Astrocyte (in vitro differentiated cells and primary cell): ENCODE results near the gene FAM149B1. TPM values are rescaled to one million over a fixed set of nuclear protein-coding genes. Genes with fewer than 3 reads are reported as not detected.
"Not testable (repeated sequence)": the region's sequence is repeated elsewhere in the genome, so short reads cannot be mapped to it uniquely, and the experiment has no call there.

ENCODE experiments used
- DNase-seq: peaks from one replicate; pipeline ENCODE4 v3.0.0-alpha.2; 2010; ENCODE audit warnings: low read depth
- FAIRE-seq: peaks from 2 replicates; lab custom pipeline; 2011; peaks lifted over from hg19 to GRCh38; lab: Jason Lieb, UNC
- H2AFZ ChIP-seq: 2 replicates; pipeline ENCODE4 v1.6.0; 2012; ENCODE audit warnings: low read depth, low read length, inconsistent platforms
- H3K27ac ChIP-seq: 2 replicates; pipeline ENCODE4 v1.5.1; 2011; ENCODE audit warnings: low read depth, low read length, inconsistent platforms
- H3K27me3 ChIP-seq: 2 replicates; pipeline ENCODE4 v1.6.0; 2011; ENCODE audit warnings: low read length, inconsistent platforms; ENCODE audit not compliant: insufficient read depth
- H3K36me3 ChIP-seq: 2 replicates; pipeline ENCODE4 v1.5.1; 2011; ENCODE audit warnings: low read length, inconsistent platforms; ENCODE audit not compliant: insufficient read depth
- H3K4me1 ChIP-seq: 2 replicates; pipeline ENCODE4 v1.5.1; 2011; ENCODE audit warnings: low read length, inconsistent platforms; ENCODE audit not compliant: insufficient read depth
- H3K4me2 ChIP-seq: 2 replicates; pipeline ENCODE4 v1.6.0; 2012; ENCODE audit warnings: low read length, inconsistent platforms
- H3K4me3 ChIP-seq: 2 replicates; pipeline ENCODE4 v1.5.1; 2011; ENCODE audit warnings: low read depth, mild to moderate bottlenecking, low read length, inconsistent platforms; ENCODE audit not compliant: insufficient read depth
- H3K79me2 ChIP-seq: 2 replicates; pipeline ENCODE4 v1.6.0; 2012; ENCODE audit warnings: mild to moderate bottlenecking, low read length, inconsistent platforms; ENCODE audit not compliant: insufficient read depth
- H3K9ac ChIP-seq: 2 replicates; pipeline ENCODE4 v1.6.0; 2012; ENCODE audit warnings: mild to moderate bottlenecking, low read length, inconsistent platforms
- H3K9me3 ChIP-seq: 2 replicates; pipeline ENCODE4 v1.5.1; 2012; ENCODE audit warnings: low read depth, mild to moderate bottlenecking, low read length, inconsistent platforms; ENCODE audit not compliant: insufficient read depth
- H4K20me1 ChIP-seq: 2 replicates; pipeline ENCODE4 v1.6.0; 2012; ENCODE audit warnings: low read length, inconsistent platforms; ENCODE audit not compliant: insufficient read depth
- H3K27ac Mint-ChIP-seq: one replicate; pipeline ENCODE4 v1.8.0; 2021; ENCODE audit warnings: mild to moderate bottlenecking, mixed read lengths; ENCODE audit not compliant: unreplicated experiment
- H3K27me3 Mint-ChIP-seq: one replicate; pipeline ENCODE4 v1.8.0; 2021; ENCODE audit warnings: low read depth, mixed read lengths; ENCODE audit not compliant: unreplicated experiment
- H3K36me3 Mint-ChIP-seq: one replicate; pipeline ENCODE4 v1.8.0; 2021; ENCODE audit warnings: low read depth, mixed read lengths; ENCODE audit not compliant: unreplicated experiment
- H3K4me1 Mint-ChIP-seq: one replicate; pipeline ENCODE4 v1.8.0; 2021; ENCODE audit warnings: low read depth, mixed read lengths; ENCODE audit not compliant: unreplicated experiment
- H3K4me3 Mint-ChIP-seq: one replicate; pipeline ENCODE4 v1.8.0; 2021; ENCODE audit warnings: mild to moderate bottlenecking, moderate library complexity, mixed read lengths; ENCODE audit not compliant: unreplicated experiment
- H3K9me3 Mint-ChIP-seq: one replicate; pipeline ENCODE4 v1.8.0; 2021; ENCODE audit warnings: mild to moderate bottlenecking, mixed read lengths; ENCODE audit not compliant: unreplicated experiment
- CTCF ChIP-seq: IDR thresholded peaks from 2 replicates; pipeline ENCODE4 v1.5.1; 2011; ENCODE audit warnings: low read depth, mild to moderate bottlenecking, inconsistent platforms, low read length, moderate library complexity; ENCODE audit not compliant: insufficient read depth
- EZH2 ChIP-seq: IDR thresholded peaks from 2 replicates; pipeline ENCODE4 v1.6.1; 2012; ENCODE audit warnings: mild to moderate bottlenecking, low read length, inconsistent platforms; ENCODE audit not compliant: insufficient read depth
- total RNA-seq: library from RNA; stranded (reverse); gene quantifications from 2 replicates; pipeline ENCODE4 v1.2.1, GENCODE V29; 2021

FAM149B1 gene
- total RNA-seq, 1 donor from 2014 or later = 14.0 TPM

- TF ChIP-seq EZH2 (no peak), CTCF (no peak)
- no peak overlapping the region for H3K9ac ChIP-seq
- H2AFZ ChIP-seq = no peak overlapping the region
- Mint-ChIP-seq H3K4me3 (no peak overlapping the region), H3K27me3 (no peaks in the 10 kb centered on the region), H3K36me3 (peaks cover 3% of the 10 kb centered on the region), H3K4me1 (no peaks in the 10 kb centered on the region), H3K27ac (no peak overlapping the region), H3K9me3 (no peaks in the 10 kb centered on the region)
- peaks cover 46% of the 10 kb centered on the region for H3K36me3 ChIP-seq
- H3K27me3 ChIP-seq = no peaks in the 10 kb centered on the region
- no peak for DNase-seq
- no peak for FAIRE-seq
- no peak overlapping the region for H3K27ac ChIP-seq
- no peaks in the 10 kb centered on the region for H3K4me1 ChIP-seq
- H4K20me1 ChIP-seq = no peaks in the 10 kb centered on the region
- no peak overlapping the region for H3K4me3 ChIP-seq
- H3K79me2 ChIP-seq = no peaks in the 10 kb centered on the region
- no peak overlapping the region for H3K4me2 ChIP-seq
- no peaks in the 10 kb centered on the region for H3K9me3 ChIP-seq
Measured at GRCh38 chr10:73141603-73142002, 26.3 kb upstream of the FAM149B1 start.

DNA sequence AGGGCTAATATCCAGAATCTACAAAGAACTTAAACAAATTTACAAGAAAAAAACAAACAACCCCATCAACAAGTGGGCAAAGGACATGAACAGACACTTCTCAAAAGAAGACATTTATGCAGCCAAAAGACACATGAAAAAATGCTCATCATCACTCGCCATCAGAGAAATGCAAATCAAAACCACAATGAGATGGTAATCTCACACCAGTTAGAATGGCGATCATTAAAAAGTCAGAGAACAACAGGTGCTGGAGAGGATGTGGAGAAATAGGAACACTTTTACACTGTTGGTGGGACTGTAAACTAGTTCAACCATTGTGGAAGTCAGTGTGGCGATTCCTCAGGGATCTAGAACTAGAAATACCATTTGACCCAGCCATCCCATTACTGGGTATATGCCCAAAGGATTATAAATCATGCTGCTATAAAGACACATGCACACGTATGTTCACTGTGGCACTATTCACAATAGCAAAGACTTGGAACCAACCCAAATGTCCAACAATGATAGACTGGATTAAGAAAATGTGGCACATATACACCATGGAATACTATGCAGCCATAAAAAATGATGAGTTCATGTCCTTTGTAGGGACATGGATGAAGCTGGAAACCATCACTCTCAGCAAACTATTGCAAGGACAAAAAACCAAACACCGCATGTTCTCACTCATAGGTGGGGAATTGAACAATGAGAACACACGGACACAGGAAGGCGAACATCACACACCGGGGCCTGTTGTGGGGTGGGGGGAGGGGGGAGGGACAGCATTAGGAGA, 17.1 kb upstream of the FAM149B1 start:
- not testable (repeated sequence) for H3K4me2 ChIP-seq, H3K27me3 ChIP-seq, H3K4me1 Mint-ChIP-seq, FAIRE-seq, H3K4me1 ChIP-seq, DNase-seq, H3K9me3 ChIP-seq, H3K4me3 ChIP-seq, H3K4me3 Mint-ChIP-seq, H3K9me3 Mint-ChIP-seq, H4K20me1 ChIP-seq, H3K9ac ChIP-seq, H3K27ac Mint-ChIP-seq, H3K27ac ChIP-seq, H3K27me3 Mint-ChIP-seq, H2AFZ ChIP-seq
- H3K36me3 Mint-ChIP-seq = peaks cover 14% of the 10 kb centered on the region
- peaks cover 30% of the 10 kb centered on the region for H3K36me3 ChIP-seq
- peaks cover 11% of the 10 kb centered on the region for H3K79me2 ChIP-seq

- no peaks in the 10 kb centered on the region for H3K4me1 Mint-ChIP-seq
- H3K27me3 ChIP-seq = no peaks in the 10 kb centered on the region
- H3K79me2 ChIP-seq = peaks cover 14% of the 10 kb centered on the region
- H3K4me1 ChIP-seq = no peaks in the 10 kb centered on the region
- no peak overlapping the region for H3K4me3 Mint-ChIP-seq
- TF ChIP-seq CTCF (no peak), EZH2 (no peak)
- H4K20me1 ChIP-seq = peaks cover 4% of the 10 kb centered on the region
- H3K9ac ChIP-seq = no peak overlapping the region
- no peaks in the 10 kb centered on the region for H3K9me3 Mint-ChIP-seq
- H3K4me3 ChIP-seq = no peak overlapping the region
- FAIRE-seq (no peak), DNase-seq (no peak)
- no peaks in the 10 kb centered on the region for H3K9me3 ChIP-seq
- H2AFZ ChIP-seq = no peak overlapping the region
- peaks cover 14% of the 10 kb centered on the region for H3K36me3 Mint-ChIP-seq
- H3K27ac ChIP-seq = no peak overlapping the region
- no peak overlapping the region for H3K27ac Mint-ChIP-seq
- H3K36me3 ChIP-seq = peaks cover 27% of the 10 kb centered on the region
- no peaks in the 10 kb centered on the region for H3K27me3 Mint-ChIP-seq
- H3K4me2 ChIP-seq = no peak overlapping the region
Measured at GRCh38 chr10:73152009-73152408, 15.9 kb upstream of the FAM149B1 start.
